ENCODE data around the gene BPHL. TPM values are rescaled to one million over a fixed set of nuclear protein-coding genes. Genes with fewer than 3 reads are reported as not detected.
A peak's percentile ranks its signal among the peaks of the same experiment; 100 is the strongest.
"Not testable (repeated sequence)": the region's sequence is repeated elsewhere in the genome, so short reads cannot be mapped to it uniquely, and the experiment has no call there.

Gene BPHL
- total RNA-seq, 1 donor from 2014 or later: 27.7 TPM

DNA sequence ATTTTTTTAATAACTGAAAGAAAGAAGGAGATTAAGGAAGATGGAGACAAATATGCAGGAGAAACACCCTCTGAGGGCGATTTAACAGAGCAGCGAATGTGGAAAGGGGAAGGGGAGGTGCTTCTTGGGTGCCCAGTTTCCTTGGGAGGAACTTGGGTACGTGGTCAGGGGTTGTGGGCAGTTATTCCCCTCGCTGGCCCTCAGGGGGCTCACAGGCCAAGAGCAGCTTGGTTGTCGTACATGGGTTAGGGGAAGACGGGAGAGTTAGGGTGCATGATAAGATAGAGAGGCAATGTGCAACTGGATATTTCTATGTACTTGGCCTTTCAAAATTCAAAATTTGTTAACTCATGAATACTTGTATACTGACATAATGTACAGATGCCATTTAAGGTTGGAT is 45.9 kb downstream of the BPHL start:
- no peaks in the 10 kb centered on the region for H3K27me3 Mint-ChIP-seq (ENCODE audit: unreplicated experiment)
- no peak overlapping the region for H3K4me3 Mint-ChIP-seq (ENCODE audit: unreplicated experiment)
- TF ChIP-seq CTCF (IDR thresholded peaks at IDR 0.05): no peak
- H3K9me3 Mint-ChIP-seq (ENCODE audit: unreplicated experiment): no peaks in the 10 kb centered on the region
- no peak for DNase-seq (ENCODE audit: extremely low spot score, unreplicated experiment)
- H3K27ac Mint-ChIP-seq (ENCODE audit: unreplicated experiment): no peak overlapping the region
- peaks cover 23% of the 10 kb centered on the region for H3K4me1 Mint-ChIP-seq (ENCODE audit: unreplicated experiment)
- H3K36me3 Mint-ChIP-seq (ENCODE audit: unreplicated experiment): no peaks in the 10 kb centered on the region

DNA sequence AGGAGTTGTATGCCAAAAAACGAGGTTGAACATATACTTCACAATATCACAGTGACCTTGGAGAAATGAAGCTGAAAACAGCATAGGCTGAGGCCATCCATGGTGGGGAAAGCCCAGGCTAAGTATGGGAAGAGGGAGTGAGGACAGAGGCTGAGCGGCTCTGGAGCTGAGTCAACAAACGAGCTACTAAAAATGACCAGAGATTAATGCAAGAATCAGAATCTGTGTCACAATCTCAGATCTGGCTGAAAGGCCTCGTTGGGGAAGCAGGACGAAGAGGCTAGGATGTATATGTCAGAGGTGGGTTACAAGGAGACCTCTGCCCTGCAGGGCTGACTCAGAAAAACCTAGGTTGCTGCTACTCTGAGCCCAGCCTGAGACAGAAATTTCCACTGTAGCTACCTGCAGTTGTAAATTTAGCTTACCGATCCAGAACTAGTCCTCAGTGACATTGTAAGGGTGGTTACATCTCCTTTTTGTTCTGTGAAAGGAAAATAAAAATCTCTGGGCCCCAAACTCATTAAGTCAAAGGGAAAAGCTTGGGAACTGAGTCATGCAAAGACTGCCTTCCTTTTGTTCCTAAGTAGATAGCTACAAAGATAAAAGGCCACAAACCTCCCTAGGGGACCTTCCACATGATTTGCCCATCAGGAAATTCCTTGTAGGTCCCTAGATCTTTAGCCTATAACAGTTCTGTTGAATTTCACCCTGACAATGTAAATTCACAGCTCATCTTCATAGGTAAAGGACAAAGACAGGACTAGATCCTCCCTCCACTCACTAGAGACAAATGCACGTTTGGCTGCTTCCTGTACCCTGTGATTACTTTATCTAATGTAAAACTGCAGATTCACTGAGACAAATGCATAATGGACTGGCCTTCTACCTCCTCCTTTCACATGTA is 47.4 kb downstream of the BPHL start:
- no peak overlapping the region for H3K27ac Mint-ChIP-seq (ENCODE audit: unreplicated experiment)
- H3K27me3 Mint-ChIP-seq (ENCODE audit: unreplicated experiment): no peaks in the 10 kb centered on the region
- no peaks in the 10 kb centered on the region for H3K36me3 Mint-ChIP-seq (ENCODE audit: unreplicated experiment)
- DNase-seq (ENCODE audit: extremely low spot score, unreplicated experiment): no peak
- H3K4me3 Mint-ChIP-seq (ENCODE audit: unreplicated experiment): no peak overlapping the region
- no peaks in the 10 kb centered on the region for H3K9me3 Mint-ChIP-seq (ENCODE audit: unreplicated experiment)
- no peak for TF ChIP-seq CTCF (IDR thresholded peaks at IDR 0.05)
- H3K4me1 Mint-ChIP-seq (ENCODE audit: unreplicated experiment): peaks cover 15% of the 10 kb centered on the region

GRCh38 chr6:3166535-3167225 is 48.2 kb downstream of the BPHL start:
- H3K27me3 Mint-ChIP-seq (ENCODE audit: unreplicated experiment); DNase-seq (ENCODE audit: extremely low spot score, unreplicated experiment); H3K36me3 Mint-ChIP-seq (ENCODE audit: unreplicated experiment); H3K9me3 Mint-ChIP-seq (ENCODE audit: unreplicated experiment); H3K4me3 Mint-ChIP-seq (ENCODE audit: unreplicated experiment); H3K27ac Mint-ChIP-seq (ENCODE audit: unreplicated experiment): not testable (repeated sequence)
- H3K4me1 Mint-ChIP-seq (ENCODE audit: unreplicated experiment): peaks cover 15% of the 10 kb centered on the region

DNA sequence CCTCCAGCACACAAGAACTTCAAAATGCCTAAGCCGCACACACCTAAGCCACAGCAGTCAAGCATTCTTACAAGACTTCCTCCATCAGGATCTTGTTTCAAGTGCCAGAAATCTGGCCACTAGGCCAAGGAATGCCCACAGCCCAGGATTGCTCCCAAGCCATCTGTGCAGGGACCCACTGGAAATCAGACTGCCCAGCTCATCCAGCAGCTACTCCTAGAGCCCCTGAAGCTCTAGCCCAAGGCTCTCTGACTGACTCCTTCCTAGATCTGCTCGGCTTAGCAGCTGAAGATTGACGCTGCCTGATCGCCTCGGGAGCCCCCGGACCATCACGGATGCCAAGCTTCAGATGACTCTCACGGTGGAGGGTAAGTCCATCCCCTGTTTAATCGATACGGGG is 49.5 kb downstream of the BPHL start:
- H3K36me3 Mint-ChIP-seq (ENCODE audit: unreplicated experiment); DNase-seq (ENCODE audit: extremely low spot score, unreplicated experiment); H3K4me1 Mint-ChIP-seq (ENCODE audit: unreplicated experiment); H3K27ac Mint-ChIP-seq (ENCODE audit: unreplicated experiment); H3K27me3 Mint-ChIP-seq (ENCODE audit: unreplicated experiment); H3K9me3 Mint-ChIP-seq (ENCODE audit: unreplicated experiment); H3K4me3 Mint-ChIP-seq (ENCODE audit: unreplicated experiment): not testable (repeated sequence)

- not testable (repeated sequence) for H3K27me3 Mint-ChIP-seq (ENCODE audit: unreplicated experiment); DNase-seq (ENCODE audit: extremely low spot score, unreplicated experiment); H3K4me1 Mint-ChIP-seq (ENCODE audit: unreplicated experiment); H3K36me3 Mint-ChIP-seq (ENCODE audit: unreplicated experiment); H3K9me3 Mint-ChIP-seq (ENCODE audit: unreplicated experiment); H3K4me3 Mint-ChIP-seq (ENCODE audit: unreplicated experiment); H3K27ac Mint-ChIP-seq (ENCODE audit: unreplicated experiment)
These were observed 52.2 kb downstream of the BPHL start for GRCh38 chr6:3170676-3171075.

GRCh38 chr6:3171313-3172175 is 53.0 kb downstream of the BPHL start:
- H3K27ac Mint-ChIP-seq (ENCODE audit: unreplicated experiment): peak overlapping the region; percentile 44
- H3K4me3 Mint-ChIP-seq (ENCODE audit: unreplicated experiment); H3K27me3 Mint-ChIP-seq (ENCODE audit: unreplicated experiment); H3K36me3 Mint-ChIP-seq (ENCODE audit: unreplicated experiment); H3K4me1 Mint-ChIP-seq (ENCODE audit: unreplicated experiment); DNase-seq (ENCODE audit: extremely low spot score, unreplicated experiment); H3K9me3 Mint-ChIP-seq (ENCODE audit: unreplicated experiment): not testable (repeated sequence)

GRCh38 chr6:3172789-3173188 is 54.3 kb downstream of the BPHL start:
- not testable (repeated sequence) for DNase-seq (ENCODE audit: extremely low spot score, unreplicated experiment); H3K4me3 Mint-ChIP-seq (ENCODE audit: unreplicated experiment); H3K9me3 Mint-ChIP-seq (ENCODE audit: unreplicated experiment); H3K4me1 Mint-ChIP-seq (ENCODE audit: unreplicated experiment); H3K27ac Mint-ChIP-seq (ENCODE audit: unreplicated experiment); H3K36me3 Mint-ChIP-seq (ENCODE audit: unreplicated experiment); H3K27me3 Mint-ChIP-seq (ENCODE audit: unreplicated experiment)

DNA sequence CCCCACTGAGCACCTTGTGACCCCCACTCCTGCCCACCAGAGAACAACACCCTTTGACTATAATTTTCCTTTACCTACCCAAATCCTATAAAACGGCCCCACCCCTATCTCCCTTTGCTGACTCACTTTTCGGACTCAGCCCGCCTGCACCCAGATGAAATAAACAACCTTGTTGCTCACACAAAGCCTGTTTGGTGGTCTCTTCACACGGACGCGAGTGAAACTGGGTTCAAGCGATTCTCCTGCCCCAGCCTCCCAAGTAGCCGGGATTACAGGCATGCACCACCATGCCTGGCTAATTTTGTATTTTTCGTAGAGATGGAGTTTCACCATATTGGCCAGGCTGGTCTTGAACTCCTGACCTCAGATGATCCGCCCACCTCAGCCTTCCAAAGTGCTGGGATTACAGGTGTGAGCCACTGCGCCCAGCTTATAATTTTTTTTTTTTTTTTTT is 55.2 kb downstream of the BPHL start:
- H3K36me3 Mint-ChIP-seq (ENCODE audit: unreplicated experiment); H3K9me3 Mint-ChIP-seq (ENCODE audit: unreplicated experiment); H3K27ac Mint-ChIP-seq (ENCODE audit: unreplicated experiment); H3K4me3 Mint-ChIP-seq (ENCODE audit: unreplicated experiment); H3K27me3 Mint-ChIP-seq (ENCODE audit: unreplicated experiment); DNase-seq (ENCODE audit: extremely low spot score, unreplicated experiment); H3K4me1 Mint-ChIP-seq (ENCODE audit: unreplicated experiment): not testable (repeated sequence)
